ENCODE measurements around the gene ZSWIM3. TPM values are rescaled to one million over a fixed set of nuclear protein-coding genes. Genes with fewer than 3 reads are reported as not detected.

ZSWIM3 gene
- total RNA-seq, 5 donors from 2014 or later (not counting 1 experiment from before 2014, with no cell fraction given): 1.4 to 7.5 (median 5.6) TPM

DNA sequence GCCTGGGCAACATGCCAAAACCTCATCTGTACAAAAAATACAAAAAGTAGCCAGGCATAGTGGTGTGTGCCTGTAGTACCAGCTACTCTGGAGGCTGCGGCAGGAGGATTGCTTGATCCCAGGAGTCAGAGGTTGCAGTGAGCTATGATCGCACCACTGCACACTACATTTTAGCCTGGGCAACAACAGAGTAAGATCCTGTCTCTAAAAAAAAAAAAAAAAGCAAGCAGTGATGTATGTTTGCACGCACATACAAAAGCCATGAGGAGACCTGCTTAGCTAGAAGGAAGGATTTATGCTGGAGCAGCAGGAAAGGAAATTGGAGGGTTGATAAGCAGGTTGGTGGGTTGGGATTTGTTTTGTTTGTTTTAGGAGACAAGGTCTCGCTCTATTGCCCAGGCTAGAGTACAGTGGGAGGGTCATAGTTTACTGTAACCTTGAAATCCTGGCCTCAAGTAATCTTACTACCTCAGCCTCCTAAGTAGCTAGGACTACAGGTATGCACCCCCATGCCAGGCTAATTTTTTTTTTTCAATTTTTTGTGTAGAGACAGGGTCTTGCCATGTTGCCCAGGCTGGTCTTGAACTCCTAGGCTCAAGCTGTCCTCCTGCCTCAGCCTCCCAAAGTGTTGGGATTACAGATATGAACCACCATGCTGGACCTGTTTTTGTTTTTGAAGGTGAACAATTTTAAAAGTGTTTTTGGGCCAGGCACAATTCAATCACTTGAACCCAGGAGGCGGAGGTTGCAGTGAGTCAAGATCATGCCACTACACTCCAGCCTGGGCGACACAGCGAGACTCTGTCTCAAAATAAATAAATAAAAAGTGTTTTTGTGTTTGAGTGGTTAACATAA lies 4.0 kb downstream of the ZSWIM3 start:
- Histone ChIP-seq H3K36me3 (ENCODE audit: control insufficient read depth in 2 of 2, extremely low read depth in 1 of 2, insufficient read depth in 1 of 2, low read length in 1 of 2) (no peaks in the 10 kb centered on the region), H3K4me1 (ENCODE audit: control insufficient read depth in 1 of 2, extremely low read depth in 1 of 2, insufficient read depth in 2 of 2, low read length in 2 of 2) (peaks cover 10 to 17% of the 10 kb centered on the region in 2 experiments), H3K9me3 (no peaks in the 10 kb centered on the region), H3K27me3 (replicated peaks in 1 of 2; ENCODE audit: control insufficient read depth in 2 of 2, extremely low read depth in 1 of 2, insufficient read depth in 2 of 2, low read length in 1 of 2) (no peaks in the 10 kb centered on the region), H3K27ac (ENCODE audit: low read length) (no peak overlapping the region), H3K4me3 (ENCODE audit: control insufficient read depth in 1 of 2, extremely low read depth in 1 of 2, low read length in 1 of 2) (no peak overlapping the region)
- no peak for ATAC-seq (replicated peaks in 1 of 4)
- Mint-ChIP-seq H3K27ac (no peak overlapping the region), H3K27me3 (no peaks in the 10 kb centered on the region), H3K4me3 (no peak overlapping the region), H3K9me3 (no peaks in the 10 kb centered on the region), H3K36me3 (peaks cover 9% of the 10 kb centered on the region), H3K4me1 (peaks cover 21 to 40% (median 32%) of the 10 kb centered on the region in 3 donors)
- CTCF ChIA-PET: interaction anchor here in 1 of 2 donors (0.7 kb wide), 1 partner anchor 55 kb away, joined by 3 read pairs; no protein-coding TSS in a partner anchor
- 90% methylated on average over 3 of the region's 7 CpGs for WGBS (ENCODE audit: insufficient coverage)
- POLR2A ChIA-PET: no interaction called here
- no peak for DNase-seq

DNA sequence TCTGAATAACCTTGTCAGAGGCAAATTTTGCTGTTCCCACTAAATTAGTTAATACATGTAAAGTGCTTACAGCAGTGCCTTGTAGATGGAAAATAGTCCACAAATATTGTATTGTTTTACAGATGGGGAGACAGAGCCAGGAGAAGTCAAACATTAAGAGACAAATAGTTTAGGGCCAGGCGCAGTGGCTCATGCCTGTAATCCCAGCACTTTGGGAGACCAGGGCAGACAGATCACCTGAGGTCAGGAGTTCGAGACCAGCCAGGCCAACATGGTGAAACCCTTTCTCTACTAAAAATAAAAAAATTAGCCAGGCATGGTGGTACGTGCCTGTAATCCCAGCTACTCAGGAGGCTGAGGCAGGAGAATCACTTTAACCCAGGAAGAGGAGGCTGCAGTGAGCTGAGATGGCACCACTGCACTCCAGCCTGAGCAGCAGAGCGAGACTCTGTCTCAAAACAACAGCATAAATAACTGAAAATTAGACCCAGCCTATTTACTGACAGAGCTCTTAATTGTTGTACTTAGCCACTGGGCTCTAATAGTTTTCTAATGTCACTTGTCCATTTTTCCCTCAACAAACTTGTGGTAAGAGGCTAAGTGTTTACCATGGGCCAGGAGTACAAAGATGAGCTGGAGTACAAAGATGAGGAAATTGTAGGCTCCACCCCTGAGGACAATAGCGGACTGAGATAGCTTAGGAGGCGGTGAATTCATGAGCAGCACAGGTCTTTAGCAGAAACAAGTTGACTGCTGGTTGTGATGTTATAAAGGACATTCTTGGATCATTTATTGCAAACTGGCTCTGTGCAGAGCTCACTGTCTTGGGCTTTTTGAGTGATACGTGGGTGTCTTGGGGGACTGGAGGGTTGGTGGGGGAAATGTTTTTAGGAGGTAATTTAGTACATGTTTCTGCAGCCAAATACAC lies 6.4 kb downstream of the ZSWIM3 start:
- DNase-seq (no peak), ATAC-seq (replicated peaks in 1 of 4) (no peak)
- no peak overlapping the region for H3K4me3 Mint-ChIP-seq
- CTCF ChIA-PET: no interaction called here
- peaks cover 9% of the 10 kb centered on the region for H3K36me3 Mint-ChIP-seq
- H3K36me3 ChIP-seq (ENCODE audit: control insufficient read depth in 2 of 2, extremely low read depth in 1 of 2, insufficient read depth in 1 of 2, low read length in 1 of 2): no peaks in the 10 kb centered on the region
- H3K9me3 ChIP-seq: no peaks in the 10 kb centered on the region
- no peak overlapping the region for H3K27ac Mint-ChIP-seq
- no peaks in the 10 kb centered on the region for H3K27me3 Mint-ChIP-seq
- no peaks in the 10 kb centered on the region for H3K9me3 Mint-ChIP-seq
- H3K27ac ChIP-seq (ENCODE audit: low read length): no peak overlapping the region
- 100% methylated on average over 4 of the region's 7 CpGs for WGBS (ENCODE audit: insufficient coverage)
- H3K27me3 ChIP-seq (replicated peaks in 1 of 2; ENCODE audit: control insufficient read depth in 2 of 2, extremely low read depth in 1 of 2, insufficient read depth in 2 of 2, low read length in 1 of 2): no peaks in the 10 kb centered on the region
- POLR2A ChIA-PET: interaction anchor here in 1 of 2 donors (0.6 kb wide), 1 partner anchor 660 kb away, joined by 4 read pairs; no protein-coding TSS in a partner anchor
- no peak overlapping the region for H3K4me3 ChIP-seq (ENCODE audit: control insufficient read depth in 1 of 2, extremely low read depth in 1 of 2, low read length in 1 of 2)
- H3K4me1 ChIP-seq (ENCODE audit: control insufficient read depth in 1 of 2, extremely low read depth in 1 of 2, insufficient read depth in 2 of 2, low read length in 2 of 2): no peaks in the 10 kb centered on the region
- peaks cover 5 to 19% (median 14%) of the 10 kb centered on the region in 3 donors for H3K4me1 Mint-ChIP-seq

DNA sequence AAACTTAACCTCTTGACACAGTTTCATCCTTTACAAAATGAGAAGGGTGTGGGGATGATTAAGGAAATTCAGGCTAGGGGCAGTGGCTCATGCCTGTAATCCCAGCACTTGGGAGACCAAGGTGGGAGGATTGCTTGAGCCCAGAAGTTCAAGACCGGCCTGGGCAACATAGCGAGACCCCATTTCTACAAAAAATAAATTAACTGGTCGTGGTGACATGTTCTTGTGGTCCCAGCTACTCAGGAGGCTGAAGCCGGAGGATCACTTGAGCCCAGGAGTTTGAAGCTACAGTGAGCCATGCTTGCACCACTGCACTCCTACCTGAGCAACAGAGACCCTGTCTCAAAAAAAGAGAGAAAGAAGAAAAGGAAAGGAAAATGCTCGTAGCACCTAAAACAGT lies 9.0 kb downstream of the ZSWIM3 start:
- ChIA-PET POLR2A (no interaction called here), CTCF (no interaction called here)
- DNase-seq (no peak), ATAC-seq (replicated peaks in 1 of 4) (no peak)
- Mint-ChIP-seq H3K27ac (no peak overlapping the region), H3K4me1 (peaks cover 0 to 2% (median under 1%) of the 10 kb centered on the region in 3 donors), H3K4me3 (no peak overlapping the region), H3K27me3 (no peaks in the 10 kb centered on the region), H3K36me3 (peaks cover 3% of the 10 kb centered on the region), H3K9me3 (no peaks in the 10 kb centered on the region)
- H3K36me3 ChIP-seq (ENCODE audit: control insufficient read depth in 2 of 2, extremely low read depth in 1 of 2, insufficient read depth in 1 of 2, low read length in 1 of 2): peaks cover 0 to 6% of the 10 kb centered on the region in 2 donors
- WGBS (ENCODE audit: insufficient coverage): 100% methylated on average over 1 of the region's 5 CpGs
- H3K4me3 ChIP-seq (ENCODE audit: control insufficient read depth in 1 of 2, extremely low read depth in 1 of 2, low read length in 1 of 2): no peak overlapping the region
- no peaks in the 10 kb centered on the region for H3K9me3 ChIP-seq
- no peak overlapping the region for H3K27ac ChIP-seq (ENCODE audit: low read length)
- H3K4me1 ChIP-seq (ENCODE audit: control insufficient read depth in 1 of 2, extremely low read depth in 1 of 2, insufficient read depth in 2 of 2, low read length in 2 of 2): no peaks in the 10 kb centered on the region
- no peaks in the 10 kb centered on the region for H3K27me3 ChIP-seq (replicated peaks in 1 of 2; ENCODE audit: control insufficient read depth in 2 of 2, extremely low read depth in 1 of 2, insufficient read depth in 2 of 2, low read length in 1 of 2)

DNA sequence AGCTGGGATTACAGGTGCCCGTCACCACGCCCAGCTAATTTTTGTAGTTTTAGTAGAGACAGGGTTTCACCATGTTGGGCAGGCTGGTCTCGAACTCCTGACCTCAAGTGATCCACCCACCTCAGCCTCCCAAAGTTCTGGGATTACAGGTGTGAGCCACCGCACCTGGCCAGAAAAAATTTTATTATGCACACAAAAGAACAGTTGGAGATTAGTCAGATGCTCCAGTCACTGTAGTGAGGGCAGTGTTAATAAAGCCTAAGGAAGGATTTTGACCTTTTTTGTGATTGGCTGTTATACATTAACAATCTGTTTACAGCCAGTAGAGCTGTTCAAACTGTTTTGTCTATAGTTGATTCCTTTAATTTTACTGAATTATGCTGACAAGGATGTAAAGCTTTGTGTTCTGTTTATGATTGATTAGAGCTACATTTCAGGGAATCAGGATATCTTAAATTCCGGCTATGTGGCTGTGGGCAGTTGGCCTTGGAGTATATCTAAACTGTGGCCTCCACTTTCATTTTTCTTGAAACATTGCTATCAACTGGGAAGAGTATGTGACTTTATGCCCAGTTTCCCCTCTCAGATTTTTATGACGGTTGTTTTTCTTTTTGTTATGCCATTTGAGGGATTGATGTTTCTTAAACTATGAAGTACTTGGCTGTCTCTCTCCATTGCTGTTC lies 9.9 kb downstream of the ZSWIM3 start:
- no CpG with 5 or more reads among the region's 6 CpGs for WGBS (ENCODE audit: insufficient coverage)
- no peaks in the 10 kb centered on the region for H3K9me3 Mint-ChIP-seq
- DNase-seq (no peak), ATAC-seq (replicated peaks in 1 of 4) (no peak)
- peaks cover 4% of the 10 kb centered on the region for H3K36me3 Mint-ChIP-seq
- Histone ChIP-seq H3K4me1 (ENCODE audit: control insufficient read depth in 1 of 2, extremely low read depth in 1 of 2, insufficient read depth in 2 of 2, low read length in 2 of 2) (no peaks in the 10 kb centered on the region), H3K27ac (ENCODE audit: low read length) (no peak overlapping the region), H3K27me3 (replicated peaks in 1 of 2; ENCODE audit: control insufficient read depth in 2 of 2, extremely low read depth in 1 of 2, insufficient read depth in 2 of 2, low read length in 1 of 2) (no peaks in the 10 kb centered on the region), H3K9me3 (no peaks in the 10 kb centered on the region), H3K36me3 (ENCODE audit: control insufficient read depth in 2 of 2, extremely low read depth in 1 of 2, insufficient read depth in 1 of 2, low read length in 1 of 2) (peaks cover 0 to 6% of the 10 kb centered on the region in 2 donors), H3K4me3 (ENCODE audit: control insufficient read depth in 1 of 2, extremely low read depth in 1 of 2, low read length in 1 of 2) (no peak overlapping the region)
- no peaks in the 10 kb centered on the region for H3K27me3 Mint-ChIP-seq
- ChIA-PET CTCF (no interaction called here), POLR2A (interaction anchor here in 1 of 2 donors (0.6 kb wide), 1 partner anchor 683 kb away, joined by 3 read pairs; no protein-coding TSS in a partner anchor)
- peaks cover 0 to 2% (median 0%) of the 10 kb centered on the region in 3 donors for H3K4me1 Mint-ChIP-seq
- H3K4me3 Mint-ChIP-seq: no peak overlapping the region
- H3K27ac Mint-ChIP-seq: no peak overlapping the region

DNA sequence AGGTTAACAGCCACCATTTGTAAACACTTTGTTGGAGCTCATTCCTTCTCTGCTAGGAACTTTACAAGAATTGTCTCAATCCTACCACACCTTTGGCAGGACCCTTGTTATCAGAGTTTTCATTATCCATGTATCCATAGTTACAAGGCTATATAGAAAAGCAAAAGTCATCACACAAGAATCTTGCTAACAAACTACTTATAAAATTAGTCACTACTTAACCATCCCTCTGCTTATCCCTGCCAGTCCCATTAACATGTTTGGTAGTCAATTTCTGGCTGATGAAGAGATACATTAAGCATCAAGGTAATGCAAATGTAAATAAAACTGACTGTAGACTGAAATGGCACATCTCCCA lies 10.4 kb downstream of the ZSWIM3 start:
- CTCF ChIA-PET: no interaction called here
- Histone ChIP-seq H3K27ac (ENCODE audit: low read length) (no peak overlapping the region), H3K4me3 (ENCODE audit: control insufficient read depth in 1 of 2, extremely low read depth in 1 of 2, low read length in 1 of 2) (no peak overlapping the region), H3K27me3 (replicated peaks in 1 of 2; ENCODE audit: control insufficient read depth in 2 of 2, extremely low read depth in 1 of 2, insufficient read depth in 2 of 2, low read length in 1 of 2) (no peaks in the 10 kb centered on the region), H3K36me3 (ENCODE audit: control insufficient read depth in 2 of 2, extremely low read depth in 1 of 2, insufficient read depth in 1 of 2, low read length in 1 of 2) (peaks cover 0 to 6% of the 10 kb centered on the region in 2 donors), H3K4me1 (ENCODE audit: control insufficient read depth in 1 of 2, extremely low read depth in 1 of 2, insufficient read depth in 2 of 2, low read length in 2 of 2) (no peaks in the 10 kb centered on the region), H3K9me3 (no peaks in the 10 kb centered on the region)
- Mint-ChIP-seq H3K9me3 (no peaks in the 10 kb centered on the region), H3K27ac (no peak overlapping the region), H3K27me3 (no peaks in the 10 kb centered on the region), H3K4me1 (peaks cover 0 to 2% (median 0%) of the 10 kb centered on the region in 3 donors), H3K4me3 (no peak overlapping the region), H3K36me3 (peaks cover 7% of the 10 kb centered on the region)
- no peak for DNase-seq
- POLR2A ChIA-PET: interaction anchor here in 1 of 2 donors (0.6 kb wide), 1 partner anchor 30 kb away, joined by 3 read pairs; no protein-coding TSS in a partner anchor
- no peak for ATAC-seq (replicated peaks in 1 of 4)

DNA sequence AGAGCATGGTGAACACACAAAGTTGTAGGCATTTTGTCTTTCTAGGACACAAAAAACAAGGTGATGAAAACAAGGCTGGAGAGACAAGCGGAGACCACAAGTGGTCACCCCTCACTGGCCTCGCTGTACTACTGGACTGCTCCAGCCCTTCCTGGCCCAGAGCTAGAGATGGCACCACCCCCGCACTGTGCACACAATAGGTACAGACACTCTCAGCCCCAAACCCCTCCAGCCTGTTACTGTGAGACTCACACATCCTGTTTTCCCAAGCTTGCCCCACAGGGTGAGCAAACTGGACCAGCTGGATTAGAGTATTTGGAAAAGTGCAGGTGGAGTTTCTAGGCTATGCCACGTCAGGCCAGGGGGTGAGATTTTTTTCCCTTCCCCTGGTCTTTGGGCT lies 15.2 kb downstream of the ZSWIM3 start:
- Histone ChIP-seq H3K9me3 (no peaks in the 10 kb centered on the region), H3K36me3 (ENCODE audit: control insufficient read depth in 2 of 2, extremely low read depth in 1 of 2, insufficient read depth in 1 of 2, low read length in 1 of 2) (peaks cover 10 to 12% of the 10 kb centered on the region in 2 donors), H3K4me3 (ENCODE audit: control insufficient read depth in 1 of 2, extremely low read depth in 1 of 2, low read length in 1 of 2) (no peak overlapping the region), H3K27ac (ENCODE audit: low read length) (no peak overlapping the region), H3K27me3 (replicated peaks in 1 of 2; ENCODE audit: control insufficient read depth in 2 of 2, extremely low read depth in 1 of 2, insufficient read depth in 2 of 2, low read length in 1 of 2) (no peaks in the 10 kb centered on the region), H3K4me1 (ENCODE audit: control insufficient read depth in 1 of 2, extremely low read depth in 1 of 2, insufficient read depth in 2 of 2, low read length in 2 of 2) (no peaks in the 10 kb centered on the region)
- peaks cover 17% of the 10 kb centered on the region for H3K36me3 Mint-ChIP-seq
- no peaks in the 10 kb centered on the region for H3K27me3 Mint-ChIP-seq
- no peaks in the 10 kb centered on the region for H3K4me1 Mint-ChIP-seq
- no peak overlapping the region for H3K27ac Mint-ChIP-seq
- CTCF ChIA-PET: no interaction called here
- no peak overlapping the region for H3K4me3 Mint-ChIP-seq
- no peak for DNase-seq
- POLR2A ChIA-PET: no interaction called here
- WGBS (ENCODE audit: insufficient coverage): 100% methylated on average over 2 of the region's 4 CpGs
- H3K9me3 Mint-ChIP-seq: no peaks in the 10 kb centered on the region
- no peak for ATAC-seq (replicated peaks in 1 of 4)

All from T-cell (primary cell).